Measurements from ENCODE around the gene JAML. TPM values are rescaled to one million over a fixed set of nuclear protein-coding genes. Genes with fewer than 3 reads are reported as not detected.

JAML gene
- total RNA-seq, 3 donors from 2014 or later = 7.5 to 15.0 (median 7.7) TPM

- Histone ChIP-seq H3K4me3 (no peak overlapping the region), H3K36me3 (ENCODE audit: low read depth) (no peaks in the 10 kb centered on the region), H3K9me3 (no peaks in the 10 kb centered on the region), H3K4me1 (ENCODE audit: low read depth) (peaks cover 34% of the 10 kb centered on the region)
- ATAC-seq (no peak), DNase-seq (no peak)
- intact Hi-C loops (cut with DNase I, micrococcal nuclease) = no loop called here
- TF ChIP-seq CTCF (IDR thresholded peaks at IDR 0.05) = no peak
Observed at GRCh38 chr11:118215262-118215661, 9.5 kb downstream of the JAML start.

GRCh38 chr11:118214210-118214914 is 10.4 kb downstream of the JAML start:
- Histone ChIP-seq H3K9me3 (no peaks in the 10 kb centered on the region), H3K36me3 (ENCODE audit: low read depth) (no peaks in the 10 kb centered on the region), H3K4me1 (ENCODE audit: low read depth) (peaks cover 34% of the 10 kb centered on the region), H3K4me3 (no peak overlapping the region)
- intact Hi-C loops (cut with DNase I, micrococcal nuclease) = no loop called here
- ATAC-seq = peak; percentile 53
- no peak for DNase-seq
- TF ChIP-seq CTCF (IDR thresholded peaks at IDR 0.05) = no peak

- peaks cover 34% of the 10 kb centered on the region for H3K4me1 ChIP-seq (ENCODE audit: low read depth)
- no peaks in the 10 kb centered on the region for H3K36me3 ChIP-seq (ENCODE audit: low read depth)
- DNase-seq (peak in 1 of 3 donors; percentile 72), ATAC-seq (peak; percentile 80)
- intact Hi-C loops (cut with DNase I, micrococcal nuclease) = no loop called here
- H3K9me3 ChIP-seq = no peaks in the 10 kb centered on the region
- no peak for TF ChIP-seq CTCF (IDR thresholded peaks at IDR 0.05)
- no peak overlapping the region for H3K4me3 ChIP-seq
Observed at GRCh38 chr11:118213781-118214180, 11.0 kb downstream of the JAML start.

GRCh38 chr11:118213201-118213600 is 11.6 kb downstream of the JAML start:
- H3K4me1 ChIP-seq (ENCODE audit: low read depth) = peaks cover 34% of the 10 kb centered on the region
- H3K36me3 ChIP-seq (ENCODE audit: low read depth) = no peaks in the 10 kb centered on the region
- intact Hi-C loops (cut with DNase I, micrococcal nuclease) = no loop called here
- no peaks in the 10 kb centered on the region for H3K9me3 ChIP-seq
- ATAC-seq (no peak), DNase-seq (no peak)
- H3K4me3 ChIP-seq = no peak overlapping the region
- no peak for TF ChIP-seq CTCF (IDR thresholded peaks at IDR 0.05)

GRCh38 chr11:118212781-118213191 is 12.0 kb downstream of the JAML start:
- ATAC-seq (peak; percentile 26), DNase-seq (no peak)
- TF ChIP-seq CTCF (IDR thresholded peaks at IDR 0.05) = no peak
- Histone ChIP-seq H3K4me1 (ENCODE audit: low read depth) (peaks cover 34% of the 10 kb centered on the region), H3K9me3 (no peaks in the 10 kb centered on the region), H3K36me3 (ENCODE audit: low read depth) (no peaks in the 10 kb centered on the region), H3K4me3 (no peak overlapping the region)
- intact Hi-C loops (cut with DNase I, micrococcal nuclease) = no loop called here
